GM12878 (cell line): ENCODE measurements around the gene STX8.

Source experiments
- JUND ChIP-seq: IDR thresholded peaks from 2 replicates; pipeline ENCODE4 v1.6.1; 2012; ENCODE audit warnings: low read depth, mild to moderate bottlenecking, low read length, improper control_type of control experiment, moderate library complexity
- MAX ChIP-seq: IDR thresholded peaks from 2 replicates; pipeline ENCODE4 v1.6.1; 2012; ENCODE audit warnings: low read depth, low read length, improper control_type of control experiment
- MXI1 ChIP-seq: fragments of 150-350 bp; IDR thresholded peaks from 2 replicates; pipeline ENCODE4 v1.6.1; 2011; ENCODE audit warnings: low read depth, mild to moderate bottlenecking, inconsistent platforms, low read length, improper control_type of control experiment
- POLR2AphosphoS2 ChIP-seq: IDR thresholded peaks from 2 replicates; pipeline ENCODE4 v1.6.1; 2011; ENCODE audit warnings: low read depth, mild to moderate bottlenecking, low read length, improper control_type of control experiment, moderate library complexity
- POLR2AphosphoS5 ChIP-seq: IDR thresholded peaks from 2 replicates; pipeline ENCODE4 v1.6.1; 2011; ENCODE audit warnings: mild to moderate bottlenecking, low read length, inconsistent platforms
- RBBP5 ChIP-seq: fragments of 200-600 bp; sonication (generic); conservative IDR thresholded peaks from 2 replicates; pipeline ENCODE4 v1.6.1; 2016
- RFX5 ChIP-seq: IDR thresholded peaks from 2 replicates; pipeline ENCODE4 v1.6.1; 2011; ENCODE audit warnings: low read depth, low read length, improper control_type of control experiment
- ZBTB33 ChIP-seq: fragments of 450-650 bp; IDR thresholded peaks from 2 replicates; pipeline ENCODE4 v1.6.1; 2017; ENCODE audit warnings: mild to moderate bottlenecking
- TF ChIP-seq, protein P1 (sequence below), 3 experiments: IDR thresholded peaks in 2 of 3; conservative IDR thresholded peaks in 1 of 3; 2 replicates each; pipeline ENCODE4 v1.5.1; 2011; ENCODE audit warnings: low read depth in 3 of 3, low read length in 3 of 3, mild to moderate bottlenecking in 3 of 3, control low read depth in 2 of 3, moderate library complexity in 2 of 3, inconsistent platforms in 1 of 3, mixed read lengths in 1 of 3; ENCODE audit not compliant: control insufficient read depth in 2 of 3, insufficient read depth in 1 of 3; ENCODE audit errors: extremely low read depth in 1 of 3

- no peak for TF ChIP-seq POLR2AphosphoS5
- TF ChIP-seq, protein P1, sequence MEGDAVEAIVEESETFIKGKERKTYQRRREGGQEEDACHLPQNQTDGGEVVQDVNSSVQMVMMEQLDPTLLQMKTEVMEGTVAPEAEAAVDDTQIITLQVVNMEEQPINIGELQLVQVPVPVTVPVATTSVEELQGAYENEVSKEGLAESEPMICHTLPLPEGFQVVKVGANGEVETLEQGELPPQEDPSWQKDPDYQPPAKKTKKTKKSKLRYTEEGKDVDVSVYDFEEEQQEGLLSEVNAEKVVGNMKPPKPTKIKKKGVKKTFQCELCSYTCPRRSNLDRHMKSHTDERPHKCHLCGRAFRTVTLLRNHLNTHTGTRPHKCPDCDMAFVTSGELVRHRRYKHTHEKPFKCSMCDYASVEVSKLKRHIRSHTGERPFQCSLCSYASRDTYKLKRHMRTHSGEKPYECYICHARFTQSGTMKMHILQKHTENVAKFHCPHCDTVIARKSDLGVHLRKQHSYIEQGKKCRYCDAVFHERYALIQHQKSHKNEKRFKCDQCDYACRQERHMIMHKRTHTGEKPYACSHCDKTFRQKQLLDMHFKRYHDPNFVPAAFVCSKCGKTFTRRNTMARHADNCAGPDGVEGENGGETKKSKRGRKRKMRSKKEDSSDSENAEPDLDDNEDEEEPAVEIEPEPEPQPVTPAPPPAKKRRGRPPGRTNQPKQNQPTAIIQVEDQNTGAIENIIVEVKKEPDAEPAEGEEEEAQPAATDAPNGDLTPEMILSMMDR (IDR thresholded peaks at IDR 0.05 in 2 of 3, conservative IDR thresholded peaks at IDR 0.05 in 1 of 3; ENCODE audit: control insufficient read depth in 2 of 3, extremely low read depth in 1 of 3, insufficient read depth in 1 of 3, low read depth in 3 of 3, low read length in 3 of 3) = no peak
- TF ChIP-seq ZBTB33 = no peak
- no peak for TF ChIP-seq RBBP5
- TF ChIP-seq MXI1 = no peak
- TF ChIP-seq MAX = no peak
- TF ChIP-seq JUND = no peak
- TF ChIP-seq POLR2AphosphoS2 = no peak
- TF ChIP-seq RFX5 = no peak
Observed at GRCh38 chr17:9256361-9256750, 319.3 kb downstream of the STX8 start.
